Thymus (tissue), 11 donors: ENCODE data around the gene ATP10B. TPM values are rescaled to one million over a fixed set of nuclear protein-coding genes. Genes with fewer than 3 reads are reported as not detected.

ENCODE experiments used
- DNase-seq, 9 donors: peaks; one replicate each; pipeline ENCODE4 v3.0.0-alpha.2; 2013; ENCODE audit warnings: low spot score in 9 of 9, low read depth in 6 of 9, missing footprints in 1 of 9
- H3K27ac ChIP-seq, 2 donors: one replicate each; pipeline ENCODE4 v1.5.1; 2013; ENCODE audit warnings: control low read depth in 1 of 2, low read depth in 1 of 2, low read length in 1 of 2, mild to moderate bottlenecking in 1 of 2, moderate library complexity in 1 of 2
- H3K27me3 ChIP-seq, 2 donors: one replicate each; pipeline ENCODE4 v1.5.1; 2013; ENCODE audit warnings: low read length in 1 of 2; ENCODE audit not compliant: control insufficient read depth in 2 of 2, insufficient read depth in 1 of 2
- H3K36me3 ChIP-seq, 2 donors: one replicate each; pipeline ENCODE4 v1.5.1; 2013; ENCODE audit warnings: low read length in 1 of 2, mild to moderate bottlenecking in 1 of 2, moderate library complexity in 1 of 2; ENCODE audit not compliant: control insufficient read depth in 2 of 2, insufficient read depth in 2 of 2
- H3K4me1 ChIP-seq, 2 donors: one replicate each; pipeline ENCODE4 v1.5.1; 2013; ENCODE audit warnings: low read length in 2 of 2; ENCODE audit not compliant: control insufficient read depth in 2 of 2, insufficient read depth in 2 of 2
- H3K4me3 ChIP-seq, 2 donors: one replicate each; pipeline ENCODE4 v1.5.1; 2013; ENCODE audit warnings: low read length in 2 of 2, control low read depth in 1 of 2, mild to moderate bottlenecking in 1 of 2
- H3K9me3 ChIP-seq, 2 donors: one replicate each; pipeline ENCODE4 v1.5.1; 2013; ENCODE audit warnings: low read length in 1 of 2, mild to moderate bottlenecking in 1 of 2; ENCODE audit not compliant: control insufficient read depth in 2 of 2, insufficient read depth in 1 of 2
- WGBS: extraction: QIAGEN DNeasy Blood & Tissue Kit; methylation state at CpG from one replicate; pipeline ENCODE4 v1.1.7; 2013; 5-methylcytosine and 5-hydroxymethylcytosine counted together
- polyA plus RNA-seq: library from polyadenylated mRNA; stranded (reverse); fragments of 200-250 nt; gene quantifications from one replicate; pipeline ENCODE4 v1.2.3, GENCODE V29; 2013
- total RNA-seq: library from RNA; stranded (reverse); fragments of 120-200 nt; gene quantifications from one replicate; pipeline ENCODE4 v1.2.4, GENCODE V29; 2013
- donor health status: healthy.

The ATP10B gene
- total and polyA plus RNA-seq, 2 donors, result 2.6 to 10.1 TPM

- Histone ChIP-seq H3K4me3 (no peak overlapping the region), H3K36me3 (no peaks in the 10 kb centered on the region), H3K27me3 (no peaks in the 10 kb centered on the region), H3K27ac (no peak overlapping the region), H3K4me1 (no peaks in the 10 kb centered on the region), H3K9me3 (no peaks in the 10 kb centered on the region)
- no peak for DNase-seq
- WGBS, result 77% methylated on average over 7 of the region's 7 CpGs
These were observed 79.2 kb downstream of the ATP10B start for GRCh38 chr5:160772854-160773253.

GRCh38 chr5:160770718-160771117 is 81.3 kb downstream of the ATP10B start:
- Histone ChIP-seq H3K9me3 (no peaks in the 10 kb centered on the region), H3K4me3 (no peak overlapping the region), H3K27me3 (no peaks in the 10 kb centered on the region), H3K36me3 (no peaks in the 10 kb centered on the region), H3K4me1 (no peaks in the 10 kb centered on the region), H3K27ac (no peak overlapping the region)
- 90% methylated on average over 3 of the region's 3 CpGs for WGBS
- no peak for DNase-seq

- H3K27me3 ChIP-seq, result no peaks in the 10 kb centered on the region
- no peak overlapping the region for H3K27ac ChIP-seq
- H3K4me3 ChIP-seq, result no peak overlapping the region
- H3K36me3 ChIP-seq, result no peaks in the 10 kb centered on the region
- no peaks in the 10 kb centered on the region for H3K9me3 ChIP-seq
- 98% methylated on average over 4 of the region's 4 CpGs for WGBS
- DNase-seq, result no peak
- H3K4me1 ChIP-seq, result no peaks in the 10 kb centered on the region
These were observed 82.7 kb downstream of the ATP10B start for GRCh38 chr5:160769301-160769700.

GRCh38 chr5:160767062-160767461 is 84.9 kb downstream of the ATP10B start:
- Histone ChIP-seq H3K4me1 (no peaks in the 10 kb centered on the region), H3K9me3 (no peaks in the 10 kb centered on the region), H3K27ac (no peak overlapping the region), H3K27me3 (no peaks in the 10 kb centered on the region), H3K36me3 (no peaks in the 10 kb centered on the region), H3K4me3 (no peak overlapping the region)
- 95% methylated on average over 4 of the region's 4 CpGs for WGBS
- no peak for DNase-seq

GRCh38 chr5:160760008-160760407 is 92.0 kb downstream of the ATP10B start:
- no peaks in the 10 kb centered on the region for H3K9me3 ChIP-seq
- H3K4me1 ChIP-seq, result no peaks in the 10 kb centered on the region
- no peak overlapping the region for H3K27ac ChIP-seq
- WGBS, result 81% methylated on average over 3 of the region's 3 CpGs
- no peak for DNase-seq
- H3K4me3 ChIP-seq, result no peak overlapping the region
- no peaks in the 10 kb centered on the region for H3K27me3 ChIP-seq
- H3K36me3 ChIP-seq, result no peaks in the 10 kb centered on the region

- no peaks in the 10 kb centered on the region for H3K36me3 ChIP-seq
- WGBS, result 0% methylated on average over 1 of the region's 1 CpG
- no peak overlapping the region for H3K27ac ChIP-seq
- no peak for DNase-seq
- no peaks in the 10 kb centered on the region for H3K27me3 ChIP-seq
- H3K4me3 ChIP-seq, result no peak overlapping the region
- no peaks in the 10 kb centered on the region for H3K9me3 ChIP-seq
- H3K4me1 ChIP-seq, result no peaks in the 10 kb centered on the region
These were observed 94.8 kb downstream of the ATP10B start for GRCh38 chr5:160757194-160757593.

- DNase-seq, result no peak
- Histone ChIP-seq H3K4me1 (peaks cover 0 to 29% of the 10 kb centered on the region in 2 donors), H3K27me3 (no peaks in the 10 kb centered on the region), H3K36me3 (no peaks in the 10 kb centered on the region), H3K4me3 (no peak overlapping the region), H3K9me3 (no peaks in the 10 kb centered on the region), H3K27ac (no peak overlapping the region)
- WGBS, result 79% methylated on average over 4 of the region's 4 CpGs
These were observed 100.9 kb downstream of the ATP10B start for GRCh38 chr5:160750938-160751657.

- Histone ChIP-seq H3K4me1 (peaks cover 0 to 30% of the 10 kb centered on the region in 2 donors), H3K9me3 (no peaks in the 10 kb centered on the region), H3K4me3 (no peak overlapping the region), H3K36me3 (no peaks in the 10 kb centered on the region), H3K27ac (no peak overlapping the region), H3K27me3 (no peaks in the 10 kb centered on the region)
- no peak for DNase-seq
- WGBS, result 94% methylated on average over 5 of the region's 5 CpGs
These were observed 102.3 kb downstream of the ATP10B start for GRCh38 chr5:160749682-160750081.

GRCh38 chr5:160749026-160749425 is 103.0 kb downstream of the ATP10B start:
- H3K27ac ChIP-seq, result no peak overlapping the region
- H3K27me3 ChIP-seq, result no peaks in the 10 kb centered on the region

More at GRCh38 chr5:160749026-160749425, 103.0 kb downstream of the ATP10B start:
- Histone ChIP-seq H3K9me3 (no peaks in the 10 kb centered on the region), H3K4me1 (peaks cover 0 to 30% of the 10 kb centered on the region in 2 donors), H3K36me3 (no peaks in the 10 kb centered on the region), H3K4me3 (no peak overlapping the region)
- DNase-seq, result no peak
- WGBS, result 95% methylated on average over 3 of the region's 3 CpGs
